Central memory CD4-positive, alpha-beta T cell (primary cell): ENCODE measurements around the gene CXorf65.
A peak's percentile ranks its signal among the peaks of the same experiment; 100 is the strongest.

Experiments used
- DNase-seq: peaks from one replicate; pipeline ENCODE4 v3.0.0; 2022

CXorf65 gene

GRCh38 chrX:71105628-71106027 lies 912 bp downstream of the CXorf65 start:
- DNase-seq, result no peak

GRCh38 chrX:71103110-71103983 lies 3.2 kb downstream of the CXorf65 start:
- peak; percentile 62 for DNase-seq

- no peak for DNase-seq
These were observed 4.2 kb downstream of the CXorf65 start for GRCh38 chrX:71102292-71102691.

- no peak for DNase-seq
These were observed 5.7 kb downstream of the CXorf65 start for GRCh38 chrX:71100581-71101505.

GRCh38 chrX:71099736-71100135 lies 6.8 kb downstream of the CXorf65 start:
- DNase-seq, result no peak

- DNase-seq, result no peak
These were observed 7.5 kb downstream of the CXorf65 start for GRCh38 chrX:71098951-71099506.

- DNase-seq, result peak; percentile 78
These were observed 8.2 kb downstream of the CXorf65 start for GRCh38 chrX:71098302-71098701.

- no peak for DNase-seq
These were observed 9.8 kb downstream of the CXorf65 start for GRCh38 chrX:71096760-71097032.

GRCh38 chrX:71095981-71096759 lies 10.4 kb downstream of the CXorf65 start:
- DNase-seq, result no peak

- DNase-seq, result peak; percentile 87
These were observed 11.0 kb downstream of the CXorf65 start, which contains the start of gene FOXO4 for GRCh38 chrX:71095555-71095980. FOXO4 (plus strand) TSS chrX:71095851; CDS start chrX:71096529, 678 bp downstream.

- no peak for DNase-seq
These were observed 11.5 kb downstream of the CXorf65 start for GRCh38 chrX:71095033-71095432.

GRCh38 chrX:71091263-71091662 lies 15.3 kb downstream of the CXorf65 start:
- DNase-seq, result no peak

- no peak for DNase-seq
These were observed 20.6 kb downstream of the CXorf65 start for GRCh38 chrX:71085900-71086299.

GRCh38 chrX:71082822-71083221 lies 23.7 kb downstream of the CXorf65 start:
- DNase-seq, result no peak

- DNase-seq, result no peak
These were observed 24.4 kb downstream of the CXorf65 start for GRCh38 chrX:71082124-71082647.

- no peak for DNase-seq
These were observed 25.0 kb downstream of the CXorf65 start for GRCh38 chrX:71081330-71082123.

- DNase-seq, result no peak
These were observed 36.0 kb downstream of the CXorf65 start for GRCh38 chrX:71070531-71070930.

- DNase-seq, result peak; percentile 90
These were observed 38.3 kb downstream of the CXorf65 start, which contains the start of gene SNX12 for GRCh38 chrX:71068044-71068918. SNX12 (minus strand) TSS chrX:71068334; CDS start chrX:71068306, 28 bp downstream.

GRCh38 chrX:71067712-71068043 lies 38.9 kb downstream of the CXorf65 start:
- no peak for DNase-seq

- no peak for DNase-seq
These were observed 39.5 kb downstream of the CXorf65 start for GRCh38 chrX:71067089-71067488.
